Mesenchymal stem cell (in vitro differentiated cells and primary cell): ENCODE measurements around the gene ZNF608.

ENCODE experiments used
- DNase-seq: peaks from one replicate; pipeline ENCODE4 v3.0.0-alpha.2; 2013
- H2AFZ ChIP-seq: one replicate; pipeline ENCODE4 v1.6.1; 2013; ENCODE audit warnings: low read depth, mild to moderate bottlenecking, control low read depth, inconsistent platforms, low read length, moderate library complexity
- H2AK5ac ChIP-seq: 2 replicates; pipeline ENCODE4 v1.6.1; 2013; ENCODE audit warnings: low read length, moderate library complexity, mild to moderate bottlenecking, inconsistent platforms; ENCODE audit not compliant: severe bottlenecking
- H2BK120ac ChIP-seq: one replicate; pipeline ENCODE4 v1.6.1; 2013; ENCODE audit warnings: low read depth, mild to moderate bottlenecking, inconsistent platforms, low read length, moderate library complexity
- H2BK12ac ChIP-seq, 2 experiments: one replicate each; pipeline ENCODE4 v1.6.1; 2013; ENCODE audit warnings: inconsistent platforms in 2 of 2, low read length in 2 of 2, mild to moderate bottlenecking in 2 of 2, moderate library complexity in 2 of 2, control low read depth in 1 of 2
- H2BK15ac ChIP-seq: one replicate; pipeline ENCODE4 v1.6.1; 2013; ENCODE audit warnings: mild to moderate bottlenecking, low read depth, inconsistent platforms; ENCODE audit not compliant: poor library complexity, severe bottlenecking
- H2BK5ac ChIP-seq: 2 replicates; pipeline ENCODE4 v1.6.1; 2013; ENCODE audit warnings: low read depth, mild to moderate bottlenecking, low read length, control low read depth, inconsistent platforms; ENCODE audit not compliant: poor library complexity, severe bottlenecking
- H3K14ac ChIP-seq, 2 experiments: one replicate each; pipeline ENCODE4 v1.6.1; 2013; ENCODE audit warnings: inconsistent platforms in 2 of 2, low read length in 2 of 2, control low read depth in 1 of 2, mild to moderate bottlenecking in 1 of 2, moderate library complexity in 1 of 2
- H3K18ac ChIP-seq, 2 experiments: one replicate each; pipeline ENCODE4 v1.6.1; 2013; ENCODE audit warnings: inconsistent platforms in 2 of 2, low read length in 2 of 2, control low read depth in 1 of 2, low read depth in 1 of 2, mild to moderate bottlenecking in 1 of 2
- H3K23ac ChIP-seq, 2 experiments: one replicate each; pipeline ENCODE4 v1.6.1; 2013; ENCODE audit warnings: inconsistent platforms in 2 of 2, low read length in 2 of 2, mild to moderate bottlenecking in 2 of 2, moderate library complexity in 2 of 2, control low read depth in 1 of 2
- H3K27ac ChIP-seq: 2 replicates; pipeline ENCODE4 v1.5.1; 2013; ENCODE audit warnings: mild to moderate bottlenecking, moderate library complexity, low read length, control low read depth, inconsistent platforms; ENCODE audit not compliant: poor library complexity, severe bottlenecking
- H3K27me3 ChIP-seq, 2 experiments: 2 replicates each; pipeline versions ENCODE4 v1.6.1 to v1.7.0; 2013; ENCODE audit warnings: low read length in 2 of 2, mild to moderate bottlenecking in 2 of 2, moderate library complexity in 2 of 2, control low read depth in 1 of 2, inconsistent platforms in 1 of 2; ENCODE audit not compliant: control insufficient read depth in 1 of 2, insufficient read depth in 1 of 2
- H3K36me3 ChIP-seq, 2 experiments: 2 replicates each; pipeline versions ENCODE4 v1.6.1 to v1.7.0; 2013; ENCODE audit warnings: low read length in 2 of 2, control low read depth in 1 of 2, inconsistent platforms in 1 of 2, low read depth in 1 of 2, mild to moderate bottlenecking in 1 of 2; ENCODE audit not compliant: insufficient read depth in 2 of 2, control insufficient read depth in 1 of 2
- H3K4ac ChIP-seq, 2 experiments: one replicate each; pipeline ENCODE4 v1.6.1; 2013; ENCODE audit warnings: inconsistent platforms in 2 of 2, low read length in 2 of 2, mild to moderate bottlenecking in 2 of 2, moderate library complexity in 2 of 2, control low read depth in 1 of 2, low read depth in 1 of 2
- H3K4me1 ChIP-seq: 2 replicates; pipeline ENCODE4 v1.6.1; 2013; ENCODE audit warnings: low read depth, low read length, control low read depth; ENCODE audit not compliant: control insufficient read depth, insufficient read depth
- H3K4me2 ChIP-seq: 2 replicates; pipeline ENCODE4 v1.6.1; 2013; ENCODE audit warnings: low read length, mild to moderate bottlenecking, inconsistent platforms; ENCODE audit not compliant: poor library complexity, severe bottlenecking
- H3K4me3 ChIP-seq, 2 experiments: 2 replicates each; pipeline versions ENCODE4 v1.5.1 to v1.7.0; 2013; ENCODE audit warnings: low read length in 2 of 2, mild to moderate bottlenecking in 2 of 2, control low read depth in 1 of 2, low read depth in 1 of 2; ENCODE audit not compliant: insufficient read depth in 1 of 2
- H3K79me1 ChIP-seq: replicated peaks from 2 replicates; pipeline ENCODE4 v1.6.1; 2013; ENCODE audit warnings: mild to moderate bottlenecking, control low read depth, low read length, inconsistent platforms; ENCODE audit not compliant: poor library complexity, severe bottlenecking
- H3K9ac ChIP-seq: 2 replicates; pipeline ENCODE4 v1.7.0; 2013; ENCODE audit warnings: mild to moderate bottlenecking, low read length, moderate library complexity
- H3K9me3 ChIP-seq: 2 replicates; pipeline ENCODE4 v1.7.0; 2013; ENCODE audit warnings: mild to moderate bottlenecking, low read length; ENCODE audit not compliant: control insufficient read depth
- H4K8ac ChIP-seq: one replicate; pipeline ENCODE4 v1.6.1; 2013; ENCODE audit warnings: inconsistent platforms, mild to moderate bottlenecking, low read length, moderate library complexity
- H4K91ac ChIP-seq: one replicate; pipeline ENCODE4 v1.6.1; 2013; ENCODE audit warnings: mild to moderate bottlenecking, low read length, inconsistent platforms
- WGBS: methylation state at CpG from one replicate; pipeline ENCODE4 v1.1.7; 2013; ENCODE audit warnings: mixed read lengths; 5-methylcytosine and 5-hydroxymethylcytosine counted together

Gene ZNF608

GRCh38 chr5:124752854-124753720, 6.6 kb upstream of the ZNF608 start:
- H3K79me1 ChIP-seq = no peaks in the 10 kb centered on the region
- no peak overlapping the region for H3K27ac ChIP-seq
- H3K18ac ChIP-seq = no peak overlapping the region
- no peaks in the 10 kb centered on the region for H3K4me1 ChIP-seq
- H4K8ac ChIP-seq = no peak overlapping the region
- H2BK12ac ChIP-seq = no peak overlapping the region
- H3K4me3 ChIP-seq = no peak overlapping the region
- H3K4ac ChIP-seq = no peak overlapping the region
- no peaks in the 10 kb centered on the region for H3K36me3 ChIP-seq
- H2BK5ac ChIP-seq = no peak overlapping the region
- H2AFZ ChIP-seq = no peak overlapping the region
- H3K27me3 ChIP-seq = no peaks in the 10 kb centered on the region
- H2BK120ac ChIP-seq = no peak overlapping the region
- H2BK15ac ChIP-seq = no peak overlapping the region
- H3K9ac ChIP-seq = no peak overlapping the region
- no peak for DNase-seq
- no peak overlapping the region for H3K23ac ChIP-seq
- H3K14ac ChIP-seq = no peak overlapping the region
- no peak overlapping the region for H4K91ac ChIP-seq
- 91% methylated on average over 6 of the region's 6 CpGs for WGBS
- H2AK5ac ChIP-seq = no peak overlapping the region
- no peaks in the 10 kb centered on the region for H3K9me3 ChIP-seq
- H3K4me2 ChIP-seq = no peak overlapping the region

- no peak overlapping the region for H4K91ac ChIP-seq
- no peak overlapping the region for H3K18ac ChIP-seq
- no peak overlapping the region for H3K14ac ChIP-seq
- no peak for DNase-seq
- no peaks in the 10 kb centered on the region for H3K9me3 ChIP-seq
- H2AK5ac ChIP-seq = no peak overlapping the region
- no peak overlapping the region for H3K27ac ChIP-seq
- H3K79me1 ChIP-seq = no peaks in the 10 kb centered on the region
- 30% methylated on average over 2 of the region's 2 CpGs for WGBS
- no peak overlapping the region for H2BK15ac ChIP-seq
- peak overlapping the region; percentile 5 for H2BK120ac ChIP-seq
- no peak overlapping the region for H3K4me3 ChIP-seq
- H3K4me2 ChIP-seq = no peak overlapping the region
- H3K23ac ChIP-seq = no peak overlapping the region
- no peak overlapping the region for H2BK12ac ChIP-seq
- no peaks in the 10 kb centered on the region for H3K4me1 ChIP-seq
- H3K36me3 ChIP-seq = no peaks in the 10 kb centered on the region
- H3K4ac ChIP-seq = no peak overlapping the region
- no peak overlapping the region for H2AFZ ChIP-seq
- H3K27me3 ChIP-seq = no peaks in the 10 kb centered on the region
- H4K8ac ChIP-seq = no peak overlapping the region
- H3K9ac ChIP-seq = no peak overlapping the region
- H2BK5ac ChIP-seq = no peak overlapping the region
These were observed 4.6 kb upstream of the ZNF608 start for GRCh38 chr5:124751031-124751430.

- Histone ChIP-seq H2AK5ac (no peak overlapping the region), H2BK12ac (no peak overlapping the region), H4K91ac (no peak overlapping the region), H3K18ac (peak overlapping the region; percentile 63 to 91), H3K14ac (no peak overlapping the region), H4K8ac (no peak overlapping the region), H3K23ac (no peak overlapping the region), H3K9me3 (no peaks in the 10 kb centered on the region), H3K27me3 (no peaks in the 10 kb centered on the region), H3K4me3 (peak overlapping the region; percentile 46 to 83), H3K4me2 (peak overlapping the region; percentile 70), H2AFZ (no peak overlapping the region), H3K27ac (peak overlapping the region; percentile 99), H2BK15ac (no peak overlapping the region), H3K79me1 (no peaks in the 10 kb centered on the region), H3K9ac (peak overlapping the region; percentile 95), H3K36me3 (no peaks in the 10 kb centered on the region), H2BK120ac (no peak overlapping the region), H3K4ac (peak overlapping the region in 1 of 2 experiments; percentile 93), H2BK5ac (peak overlapping the region; percentile 53), H3K4me1 (no peaks in the 10 kb centered on the region)
- DNase-seq = peak; percentile 95
- WGBS = 1% methylated on average over 18 of the region's 25 CpGs
These were observed 2.5 kb upstream of the ZNF608 start for GRCh38 chr5:124748687-124749594.
